ENCODE results near the gene CYRIA.

- TF ChIP-seq EZH2 (IDR thresholded peaks at IDR 0.05; ENCODE audit: low read length, missing control alignments): no peak
- no peak for TF ChIP-seq CTCF (conservative IDR thresholded peaks at IDR 0.05 in 1 of 2, IDR thresholded peaks at IDR 0.05 in 1 of 2; ENCODE audit: low read depth in 1 of 2, low read length in 2 of 2)
Measured at GRCh38 chr2:16629770-16630169, 35.9 kb downstream of the CYRIA start.
